RWPE1 (cell line): ENCODE measurements around the gene NFATC2.

Source experiments
- CTCF ChIA-PET: fragments of 350-600 bp; sonication (Branson Sonifier 250); formaldehyde crosslinking; extraction: SDS; loops from one replicate; lab custom pipeline; 2021; lab: Yijun Ruan, JAX
- POLR2A ChIA-PET: fragments of 400-600 bp; formaldehyde crosslinking; extraction: SDS; loops from one replicate; lab custom pipeline; 2020; ENCODE audit warnings: antibody characterized with exemption; ENCODE audit not compliant: low non-redundant PET; lab: Yijun Ruan, JAX
- DNase-seq: peaks from one replicate; pipeline ENCODE4 v3.0.0; 2012; ENCODE audit warnings: low spot score
- H3K27ac ChIP-seq: fragments of 450-650 bp; 2 replicates; pipeline ENCODE4 v1.5.1; 2017
- TF ChIP-seq, protein P1 (sequence below): fragments of 450-650 bp; conservative IDR thresholded peaks from 2 replicates; pipeline ENCODE4 v1.5.1; 2017; ENCODE audit warnings: low read depth, mild to moderate bottlenecking

Gene NFATC2

GRCh38 chr20:51446230-51446629, 96.3 kb downstream of the NFATC2 start:
- POLR2A ChIA-PET: interaction anchor here (0.8 kb wide), 1 partner anchor 19 kb away, joined by 3 read pairs; no protein-coding TSS in a partner anchor
- no peak for DNase-seq
- TF ChIP-seq, protein P1, sequence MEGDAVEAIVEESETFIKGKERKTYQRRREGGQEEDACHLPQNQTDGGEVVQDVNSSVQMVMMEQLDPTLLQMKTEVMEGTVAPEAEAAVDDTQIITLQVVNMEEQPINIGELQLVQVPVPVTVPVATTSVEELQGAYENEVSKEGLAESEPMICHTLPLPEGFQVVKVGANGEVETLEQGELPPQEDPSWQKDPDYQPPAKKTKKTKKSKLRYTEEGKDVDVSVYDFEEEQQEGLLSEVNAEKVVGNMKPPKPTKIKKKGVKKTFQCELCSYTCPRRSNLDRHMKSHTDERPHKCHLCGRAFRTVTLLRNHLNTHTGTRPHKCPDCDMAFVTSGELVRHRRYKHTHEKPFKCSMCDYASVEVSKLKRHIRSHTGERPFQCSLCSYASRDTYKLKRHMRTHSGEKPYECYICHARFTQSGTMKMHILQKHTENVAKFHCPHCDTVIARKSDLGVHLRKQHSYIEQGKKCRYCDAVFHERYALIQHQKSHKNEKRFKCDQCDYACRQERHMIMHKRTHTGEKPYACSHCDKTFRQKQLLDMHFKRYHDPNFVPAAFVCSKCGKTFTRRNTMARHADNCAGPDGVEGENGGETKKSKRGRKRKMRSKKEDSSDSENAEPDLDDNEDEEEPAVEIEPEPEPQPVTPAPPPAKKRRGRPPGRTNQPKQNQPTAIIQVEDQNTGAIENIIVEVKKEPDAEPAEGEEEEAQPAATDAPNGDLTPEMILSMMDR: no peak
- peak overlapping the region; percentile 75 for H3K27ac ChIP-seq
- CTCF ChIA-PET: interaction anchor here (0.6 kb wide), 1 partner anchor 86 kb away, joined by 4 read pairs; no protein-coding TSS in a partner anchor

GRCh38 chr20:51445591-51445990, 96.9 kb downstream of the NFATC2 start:
- H3K27ac ChIP-seq: no peak overlapping the region
- ChIA-PET POLR2A (interaction anchor here (0.5 kb wide), 1 partner anchor 106 kb away, joined by 5 read pairs; no protein-coding TSS in a partner anchor), CTCF (interaction anchor here (0.6 kb wide), 1 partner anchor 87 kb away, joined by 4 read pairs; no protein-coding TSS in a partner anchor)
- TF ChIP-seq, protein P1: no peak
- DNase-seq: no peak

DNA sequence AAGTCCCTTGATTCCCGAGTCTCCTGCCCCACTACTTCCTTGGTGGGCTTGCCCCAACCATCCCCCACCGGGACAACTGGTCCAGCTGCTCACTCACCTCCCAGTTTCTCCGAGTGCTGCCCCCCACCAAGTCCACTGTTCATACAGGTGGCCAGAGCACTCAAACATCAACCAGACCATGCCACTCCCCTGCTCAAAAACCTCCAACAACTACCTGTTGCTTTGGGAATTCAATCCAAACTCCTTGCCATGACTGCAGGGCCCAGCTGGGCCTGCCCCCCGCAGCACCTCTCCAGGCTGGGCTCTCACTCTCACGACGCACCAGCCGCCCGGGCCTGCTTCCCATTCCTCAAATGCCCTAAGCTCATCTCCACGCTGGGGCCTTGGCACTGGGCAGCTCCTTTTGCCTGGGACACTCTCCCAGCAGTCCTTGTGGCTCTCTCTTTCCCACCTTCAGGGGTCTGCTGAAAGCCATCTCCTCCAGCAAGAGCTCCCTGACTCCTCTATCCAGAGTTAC, 97.5 kb downstream of the NFATC2 start:
- no peak for DNase-seq
- ChIA-PET POLR2A (interaction anchor here (0.5 kb wide), 1 partner anchor 107 kb away, joined by 5 read pairs; no protein-coding TSS in a partner anchor), CTCF (interaction anchor here (0.7 kb wide), 1 partner anchor 132 kb away, joined by 3 read pairs; no protein-coding TSS in a partner anchor)
- TF ChIP-seq, protein P1: no peak
- no peak overlapping the region for H3K27ac ChIP-seq

DNA sequence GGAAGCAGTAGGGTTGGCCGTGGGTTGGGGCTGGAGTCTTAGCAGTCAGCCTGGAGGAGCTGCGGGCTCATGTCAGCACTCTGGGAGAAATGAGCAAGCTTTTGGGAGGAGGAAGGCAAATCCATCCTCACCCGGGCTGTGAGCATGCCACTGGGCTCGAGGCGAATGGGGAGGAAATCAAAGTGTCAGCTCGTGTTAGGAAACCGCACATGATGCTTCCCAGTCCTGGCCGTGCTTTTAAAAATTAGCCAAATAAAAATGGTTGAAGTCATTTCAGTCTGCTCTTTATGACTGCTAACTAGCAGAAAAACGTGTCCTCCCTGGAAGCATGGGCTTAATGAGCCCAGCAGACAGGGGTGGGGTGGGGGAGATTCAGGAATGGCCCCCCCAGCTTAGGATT, 98.1 kb downstream of the NFATC2 start:
- ChIA-PET CTCF (interaction anchor here (0.7 kb wide), 1 partner anchor 133 kb away, joined by 3 read pairs; no protein-coding TSS in a partner anchor), POLR2A (no interaction called here)
- DNase-seq: no peak

DNA sequence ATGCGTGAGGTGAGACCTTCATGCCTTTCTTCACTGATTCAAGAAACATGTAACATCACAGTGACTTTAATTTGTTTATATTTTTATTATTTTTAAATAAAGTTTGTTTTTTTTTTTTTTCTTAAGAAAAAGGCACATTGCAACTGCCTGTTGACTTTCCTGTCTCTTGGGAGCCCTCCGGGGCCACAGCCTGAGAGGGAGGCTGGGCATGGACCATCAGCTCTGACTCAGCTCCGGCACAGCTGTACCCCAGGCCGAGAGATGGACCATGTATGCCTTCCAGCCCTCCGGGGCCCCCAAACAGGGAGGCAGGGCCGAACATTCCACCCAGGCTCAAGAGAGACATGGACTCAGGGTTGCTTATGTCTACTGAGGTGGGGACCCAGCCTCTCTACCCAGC, 99.9 kb downstream of the NFATC2 start:
- POLR2A ChIA-PET: no interaction called here
- TF ChIP-seq, protein P1: no peak
- CTCF ChIA-PET: interaction anchor here (1.0 kb wide), 1 partner anchor 57 kb away, joined by 4 read pairs; no protein-coding TSS in a partner anchor
- DNase-seq: no peak
- H3K27ac ChIP-seq: no peak overlapping the region

More for the DNA sequence above, 98.1 kb downstream of the NFATC2 start:
- TF ChIP-seq, protein P1: no peak
- no peak overlapping the region for H3K27ac ChIP-seq

DNA sequence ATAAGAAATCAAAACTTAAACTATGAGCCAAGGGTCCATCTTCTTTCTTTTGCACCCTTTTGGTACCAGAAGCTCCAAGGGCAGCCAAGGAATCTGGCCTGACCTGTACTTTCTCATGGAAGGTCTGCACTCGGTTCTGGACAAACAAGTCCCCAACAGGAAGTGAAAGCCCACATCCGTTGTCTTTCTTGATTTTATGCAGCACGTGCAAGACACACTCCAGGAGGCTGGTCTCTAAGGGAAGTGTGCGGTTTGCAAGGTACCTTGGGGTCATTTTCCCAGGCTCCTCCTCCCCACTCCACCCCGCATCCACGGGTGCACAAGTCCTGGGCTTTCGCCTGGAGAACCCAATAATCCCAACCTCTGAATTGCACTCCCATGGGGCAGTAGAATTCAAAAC, 101.9 kb downstream of the NFATC2 start:
- no peak overlapping the region for H3K27ac ChIP-seq
- TF ChIP-seq, protein P1: no peak
- no peak for DNase-seq
- POLR2A ChIA-PET: no interaction called here
- CTCF ChIA-PET: no interaction called here
